Stimulated activated CD4-positive, alpha-beta T cell treated with anti-CD3 and anti-CD28 coated beads, Interleukin-4, amount 100 ng/mL, for 4 hours (primary cell): ENCODE results near the gene PDP2.
A peak's percentile ranks its signal among the peaks of the same experiment; 100 is the strongest.
"Not testable (repeated sequence)": the region's sequence is repeated elsewhere in the genome, so short reads cannot be mapped to it uniquely, and the experiment has no call there.

Experiments
- DNase-seq, 2 experiments: peaks; one replicate each; pipeline ENCODE4 v3.0.0-alpha.2; 2020

The PDP2 gene

DNA sequence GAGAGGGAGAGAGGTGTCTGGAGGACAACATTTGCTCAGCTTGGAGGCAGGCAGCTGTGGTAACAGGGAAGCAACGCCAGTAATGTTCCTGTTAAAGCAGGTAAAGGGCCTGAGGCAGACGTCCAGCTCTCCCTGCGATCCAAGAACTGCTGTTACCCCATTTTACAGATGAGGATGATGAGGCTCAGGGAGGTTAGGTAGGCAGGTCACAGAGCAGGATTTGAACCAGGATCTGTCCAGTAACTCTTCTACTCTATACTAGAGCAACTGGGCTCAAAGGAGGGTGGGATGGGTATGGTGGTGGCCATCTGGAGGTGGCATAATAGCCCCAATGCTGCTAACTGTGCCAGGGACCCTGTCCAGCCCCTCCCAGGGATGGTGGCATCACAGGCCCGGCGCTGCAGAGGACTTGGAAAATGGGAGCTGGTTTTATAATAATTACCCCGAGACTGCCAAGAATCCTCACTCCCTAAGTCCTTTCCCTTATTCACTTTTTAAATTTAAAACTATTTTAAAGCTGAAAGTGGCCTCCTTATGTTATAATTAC, 24.1 kb upstream of the PDP2 start:
- no peak for DNase-seq

GRCh38 chr16:66856801-66857200, 23.5 kb upstream of the PDP2 start:
- no peak for DNase-seq

DNA sequence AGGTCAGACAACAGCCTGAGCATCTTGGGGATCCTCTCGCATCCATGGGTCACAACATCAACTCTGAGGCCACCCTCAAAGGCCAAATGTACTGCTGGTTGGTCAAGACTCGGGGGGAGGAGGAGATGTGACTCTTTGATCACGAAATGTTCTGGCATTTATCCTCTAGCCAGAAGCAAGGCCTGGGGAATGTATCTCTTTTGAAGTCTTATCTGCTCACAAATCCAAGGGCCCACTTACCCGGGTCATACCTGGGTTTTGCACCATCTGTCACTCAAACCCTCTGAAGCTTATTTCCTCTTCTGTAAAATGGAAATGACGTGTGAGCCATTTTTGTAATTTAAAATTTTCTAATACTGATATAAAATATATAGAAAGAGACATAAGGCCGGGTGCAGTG, 22.9 kb upstream of the PDP2 start:
- DNase-seq: no peak

GRCh38 chr16:66858740-66859396, 21.4 kb upstream of the PDP2 start:
- DNase-seq: no peak

DNA sequence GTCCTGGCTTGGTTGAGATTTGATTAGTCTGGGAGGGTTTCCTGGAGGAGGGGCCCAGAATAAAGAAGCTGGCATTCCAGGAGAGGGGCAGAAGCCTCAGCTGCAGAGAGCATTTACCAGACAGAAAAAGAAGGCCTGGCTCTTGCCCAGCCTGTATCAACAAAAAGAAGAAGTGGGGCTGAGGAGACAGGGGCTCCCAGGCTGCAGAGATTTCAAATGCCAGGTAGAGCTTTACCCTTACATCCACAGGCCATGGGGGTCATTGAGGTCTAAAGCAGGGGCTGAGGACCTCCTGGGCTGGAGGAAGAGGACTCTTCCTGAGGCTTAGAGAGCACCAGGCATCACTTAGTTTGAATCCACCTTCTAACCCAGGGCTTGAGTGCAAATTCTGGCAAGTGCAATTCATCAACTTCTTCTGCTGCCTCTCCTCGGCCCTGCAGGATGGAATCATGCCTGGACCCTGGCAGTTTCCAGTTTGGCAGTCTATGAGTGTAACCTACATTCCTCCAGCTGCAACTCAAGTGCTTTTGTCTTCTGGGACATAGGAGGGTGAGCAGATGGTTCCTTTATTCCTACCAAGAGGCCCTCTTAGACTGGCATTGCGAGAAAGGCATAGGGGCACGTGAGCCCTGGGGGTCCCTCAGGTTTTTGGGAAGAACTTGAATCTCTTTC, 20.8 kb upstream of the PDP2 start:
- DNase-seq: no peak

DNA sequence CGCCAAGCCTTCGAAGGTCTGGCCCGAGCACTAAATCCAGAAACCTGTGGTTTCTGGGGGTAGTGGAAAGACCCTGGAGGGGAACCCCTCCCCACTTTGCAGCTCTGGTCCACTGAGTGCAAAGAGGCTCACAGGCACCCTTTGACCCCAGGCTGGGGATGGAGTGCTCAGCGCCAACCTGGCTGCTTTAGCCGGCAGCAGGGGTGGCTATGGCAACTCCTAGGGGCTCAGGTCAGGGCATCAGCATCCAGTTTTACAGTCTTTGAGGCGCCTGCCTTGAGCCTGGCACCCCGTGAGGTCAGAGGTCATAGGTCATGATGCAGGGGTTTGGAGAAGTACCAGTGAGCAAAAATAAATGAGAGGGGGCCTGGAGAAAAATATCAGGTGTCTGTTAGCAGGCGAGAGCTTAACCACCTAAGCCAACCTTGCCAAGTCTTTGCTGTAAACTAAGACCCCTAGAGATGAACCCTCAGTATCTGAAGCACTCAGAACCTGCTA, 18.2 kb upstream of the PDP2 start:
- no peak for DNase-seq

DNA sequence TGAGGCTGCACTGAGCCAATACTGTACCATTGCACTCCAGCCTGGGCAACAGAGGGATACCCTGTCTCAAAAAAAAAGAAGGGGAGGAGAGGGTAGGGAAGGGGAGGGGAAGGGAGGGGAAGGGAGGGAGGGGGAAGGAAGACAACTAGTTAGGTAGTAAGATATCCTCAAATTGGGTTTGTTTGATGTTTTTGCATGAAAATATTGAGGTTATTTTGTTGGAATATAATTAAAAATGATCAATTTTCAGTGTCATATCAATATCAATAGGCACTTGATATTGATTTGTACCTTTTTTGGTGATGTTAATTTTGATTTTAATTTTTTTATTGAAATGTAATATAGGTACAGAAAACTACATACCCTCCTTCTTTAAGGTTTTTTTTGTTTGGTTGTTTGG, 16.6 kb upstream of the PDP2 start:
- no peak for DNase-seq

- no peak for DNase-seq
These were observed 10.9 kb upstream of the PDP2 start for GRCh38 chr16:66869424-66869823.

DNA sequence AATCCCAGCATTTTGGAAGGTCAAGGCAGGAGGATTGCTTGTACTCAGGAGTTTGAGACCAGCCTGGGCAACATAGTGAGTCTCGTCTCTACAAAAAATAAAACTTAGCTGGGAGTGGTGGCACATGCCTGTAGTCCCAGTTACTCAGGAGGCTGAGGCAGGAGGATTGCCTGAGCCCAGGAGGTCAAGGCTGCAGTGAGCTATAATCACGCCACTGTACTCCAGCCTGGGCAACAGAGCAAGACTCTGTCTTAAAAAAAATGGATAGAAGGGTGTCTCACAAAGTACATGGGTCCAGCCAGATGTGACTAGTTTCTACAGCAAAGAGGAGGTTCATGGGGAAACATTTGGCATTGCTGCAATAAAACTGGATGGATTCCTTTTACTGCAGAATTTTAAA, 9.0 kb upstream of the PDP2 start:
- DNase-seq: not testable (repeated sequence)

- DNase-seq: no peak
These were observed 8.5 kb upstream of the PDP2 start for GRCh38 chr16:66871840-66872239.

- no peak for DNase-seq
These were observed 7.8 kb upstream of the PDP2 start for GRCh38 chr16:66872559-66872942.

DNA sequence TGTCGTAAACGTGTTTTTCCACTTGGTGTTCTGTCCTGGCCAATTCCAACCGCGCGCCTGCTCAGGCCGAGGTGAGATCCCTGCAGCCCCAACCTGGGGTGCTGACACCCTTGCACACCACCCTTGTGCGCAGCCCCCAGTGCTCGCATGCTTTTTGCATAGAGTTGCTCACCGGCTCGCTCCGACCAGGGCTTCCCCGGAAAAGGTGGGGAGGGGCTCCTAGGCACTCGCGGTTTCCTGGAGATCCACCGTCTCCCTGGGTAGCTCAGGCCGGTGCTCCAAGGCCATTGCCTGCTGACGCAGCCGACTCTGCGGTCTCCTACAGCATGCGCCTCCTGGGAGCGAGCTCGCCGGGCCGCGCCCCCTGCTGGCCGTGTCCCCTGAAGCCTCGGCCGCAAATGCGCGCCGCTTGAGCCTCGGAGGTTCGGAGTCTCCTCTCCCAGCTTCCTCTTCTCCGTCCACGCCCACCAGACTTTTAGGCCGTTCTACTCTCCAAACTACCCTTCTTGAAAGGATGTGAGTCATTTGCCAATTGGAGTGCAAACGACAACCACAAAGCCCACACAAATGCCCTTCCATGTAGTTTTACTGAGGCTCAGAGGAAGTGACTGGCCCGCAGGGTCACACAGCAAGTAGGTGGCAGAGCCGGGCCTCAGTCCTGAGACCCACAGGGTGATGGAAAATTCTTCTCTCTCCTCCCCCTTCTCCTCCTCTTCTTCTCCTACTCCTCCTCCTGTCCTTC, 7.2 kb upstream of the PDP2 start:
- DNase-seq: peak; percentile 82 to 89

GRCh38 chr16:66873685-66874055, 6.6 kb upstream of the PDP2 start:
- DNase-seq: no peak

DNA sequence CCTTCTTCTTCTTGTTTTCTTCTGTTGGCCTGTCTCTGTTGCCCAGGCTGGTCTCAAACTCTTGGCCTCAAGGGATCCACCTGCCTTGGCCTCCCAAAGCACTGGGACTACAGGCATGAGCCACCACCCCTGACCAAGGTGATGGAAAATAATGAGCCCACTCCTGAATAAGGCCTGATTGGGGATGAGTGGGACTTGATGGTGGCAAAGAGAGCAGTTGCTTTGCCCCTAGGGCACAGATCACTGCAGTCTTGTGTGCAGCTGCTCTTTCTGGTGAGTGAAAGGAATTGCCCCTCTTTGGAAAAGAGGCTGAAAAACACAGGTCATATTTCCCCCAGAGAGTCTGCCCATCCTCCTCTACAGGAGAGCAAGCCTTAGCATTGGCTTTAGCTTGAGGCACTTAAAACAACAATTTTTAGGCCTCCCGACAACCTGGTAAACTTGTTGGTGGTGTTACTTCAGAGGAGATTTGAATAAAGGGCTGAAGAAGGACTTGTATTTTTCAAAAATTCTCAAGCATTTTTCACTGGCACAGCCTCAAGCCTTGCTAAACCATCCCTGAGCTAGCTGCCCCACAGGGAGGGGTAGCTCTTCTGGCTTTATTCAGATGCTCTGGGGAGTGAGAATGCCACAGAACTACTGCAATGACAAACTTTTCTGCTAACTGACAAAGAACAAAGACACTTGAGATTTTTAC, 6.1 kb upstream of the PDP2 start:
- DNase-seq: no peak

GRCh38 chr16:66878067-66878466, 2.2 kb upstream of the PDP2 start:
- peak; percentile 45 to 46 for DNase-seq

- DNase-seq: peak in 1 of 2 experiments; percentile 22
These were observed 701 bp downstream of the PDP2 start for GRCh38 chr16:66881014-66881417.

GRCh38 chr16:66881560-66881959, 1.2 kb downstream of the PDP2 start:
- no peak for DNase-seq

DNA sequence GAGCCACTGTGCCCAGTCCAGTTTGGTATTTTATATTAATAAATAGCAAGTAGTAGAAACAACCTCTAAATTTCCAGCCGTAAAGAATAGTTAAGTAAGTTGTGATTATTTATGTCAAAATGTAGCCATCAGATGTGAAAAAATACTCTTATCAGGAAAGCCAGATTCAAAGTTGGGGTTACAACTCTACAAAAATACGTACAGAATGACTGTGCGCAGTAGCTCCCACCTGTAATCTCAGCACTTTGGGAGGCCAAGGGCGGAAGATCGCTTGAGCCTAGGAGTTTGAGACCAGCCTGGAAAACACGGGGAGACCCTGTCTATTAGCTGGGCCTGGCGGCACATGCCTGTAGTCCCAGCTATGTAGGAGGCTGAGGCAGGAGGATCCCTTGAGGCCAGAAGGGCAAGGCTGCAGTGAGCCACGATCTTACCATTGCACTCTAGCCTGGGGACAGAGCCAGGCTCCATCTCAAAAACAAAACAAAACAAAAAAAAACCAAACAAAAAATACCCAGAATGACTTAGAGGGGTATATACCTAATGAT, 1.7 kb downstream of the PDP2 start:
- no peak for DNase-seq

- DNase-seq: no peak
These were observed 2.4 kb downstream of the PDP2 start for GRCh38 chr16:66882702-66883101.

GRCh38 chr16:66885491-66885890, 5.2 kb downstream of the PDP2 start:
- no peak for DNase-seq

GRCh38 chr16:66886321-66886720, 6.0 kb downstream of the PDP2 start:
- DNase-seq: no peak

DNA sequence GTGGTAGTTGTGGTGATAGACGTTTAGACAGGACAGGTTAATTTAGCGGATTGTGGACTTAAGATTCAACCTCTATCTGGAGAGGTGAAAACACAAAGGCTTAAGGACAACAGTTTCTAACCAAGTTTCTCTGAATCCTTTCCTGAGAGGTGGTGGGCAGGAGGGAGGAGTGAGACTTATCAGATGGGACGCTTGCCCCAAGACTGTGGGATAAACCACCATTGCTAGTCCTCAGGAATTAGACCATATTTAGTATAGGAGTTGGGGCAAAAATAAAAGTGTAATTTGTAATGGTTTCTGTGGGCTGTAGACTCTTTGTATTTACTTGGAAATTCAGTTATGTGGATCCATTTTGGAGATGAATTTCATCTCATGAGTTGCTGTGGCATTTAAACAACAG, 6.6 kb downstream of the PDP2 start:
- no peak for DNase-seq
